LNCAP (cell line): ENCODE results near the gene IL11RA.

Experiments
- CTCF ChIP-seq: fragments of 450-650 bp; IDR thresholded peaks from 2 replicates; pipeline ENCODE4 v1.5.1; 2017; ENCODE audit warnings: mild to moderate bottlenecking

IL11RA gene

GRCh38 chr9:34646211-34647083 is 5.5 kb upstream of the IL11RA start, which contains the start of gene GALT:
Gene GALT (plus strand): TSS chr9:34646675. CDS start chr9:34646705, 30 bp downstream.
- peak; percentile 57 for TF ChIP-seq CTCF

GRCh38 chr9:34647084-34647403 is 4.9 kb upstream of the IL11RA start:
- TF ChIP-seq CTCF = no peak; the same call in 1 of the 2 replicates

- no peak for TF ChIP-seq CTCF
Measured at GRCh38 chr9:34647651-34648050, 4.3 kb upstream of the IL11RA start.

GRCh38 chr9:34648673-34649072 is 3.3 kb upstream of the IL11RA start:
- TF ChIP-seq CTCF = no peak

GRCh38 chr9:34650816-34651215 is 1.2 kb upstream of the IL11RA start:
- no peak for TF ChIP-seq CTCF

- no peak for TF ChIP-seq CTCF
Measured at GRCh38 chr9:34651321-34651720, 664 bp upstream of the IL11RA start.

GRCh38 chr9:34652602-34653000 is 616 bp downstream of the IL11RA start:
- TF ChIP-seq CTCF = no peak
